SKM-1 (cell line): ENCODE results near the gene COL5A2.

Experiments
- DNase-seq: peaks from one replicate; lab custom pipeline; 2025; ENCODE audit not compliant: unreplicated experiment; lab: John Stamatoyannopoulos, UW

COL5A2 gene

GRCh38 chr2:189181706-189182105 is 2.1 kb upstream of the COL5A2 start:
- no peak for DNase-seq

GRCh38 chr2:189178726-189179569 is 613 bp downstream of the COL5A2 start:
- no peak for DNase-seq

GRCh38 chr2:189178054-189178453 is 1.5 kb downstream of the COL5A2 start:
- DNase-seq: no peak

GRCh38 chr2:189177251-189177840 is 2.2 kb downstream of the COL5A2 start:
- DNase-seq: no peak

- DNase-seq: no peak
Observed at GRCh38 chr2:189176516-189176915, 3.0 kb downstream of the COL5A2 start.

GRCh38 chr2:189175869-189176433 is 3.6 kb downstream of the COL5A2 start:
- no peak for DNase-seq

- no peak for DNase-seq
Observed at GRCh38 chr2:189171956-189172609, 7.5 kb downstream of the COL5A2 start.

GRCh38 chr2:189168856-189169499 is 10.6 kb downstream of the COL5A2 start:
- DNase-seq: no peak

- DNase-seq: no peak
Observed at GRCh38 chr2:189165656-189166380, 13.7 kb downstream of the COL5A2 start.

- DNase-seq: no peak
Observed at GRCh38 chr2:189164746-189165145, 14.8 kb downstream of the COL5A2 start.

- no peak for DNase-seq
Observed at GRCh38 chr2:189163889-189164288, 15.7 kb downstream of the COL5A2 start.

- no peak for DNase-seq
Observed at GRCh38 chr2:189162566-189162965, 17.0 kb downstream of the COL5A2 start.

- no peak for DNase-seq
Observed at GRCh38 chr2:189161894-189162293, 17.7 kb downstream of the COL5A2 start.

GRCh38 chr2:189159717-189160116 is 19.8 kb downstream of the COL5A2 start:
- DNase-seq: no peak

GRCh38 chr2:189159273-189159672 is 20.3 kb downstream of the COL5A2 start:
- no peak for DNase-seq

GRCh38 chr2:189157939-189158338 is 21.6 kb downstream of the COL5A2 start:
- no peak for DNase-seq

- no peak for DNase-seq
Observed at GRCh38 chr2:189157456-189157855, 22.1 kb downstream of the COL5A2 start.

GRCh38 chr2:189155795-189156194 is 23.8 kb downstream of the COL5A2 start:
- no peak for DNase-seq

- no peak for DNase-seq
Observed at GRCh38 chr2:189153619-189154018, 25.9 kb downstream of the COL5A2 start.

- DNase-seq: no peak
Observed at GRCh38 chr2:189152483-189152882, 27.1 kb downstream of the COL5A2 start.

GRCh38 chr2:189151906-189152305 is 27.7 kb downstream of the COL5A2 start:
- DNase-seq: no peak
